Measurements from ENCODE around the gene TAX1BP1. TPM values are rescaled to one million over a fixed set of nuclear protein-coding genes. Genes with fewer than 3 reads are reported as not detected.
A peak's percentile ranks its signal among the peaks of the same experiment; 100 is the strongest.

Gene TAX1BP1
- total RNA-seq, 1 experiment from 2014 or later: 95.9 TPM

GRCh38 chr7:27799212-27799611 is 59.2 kb downstream of the TAX1BP1 start:
- H3K27me3 Mint-ChIP-seq (ENCODE audit: insufficient read depth, unreplicated experiment): no peaks in the 10 kb centered on the region
- no peak overlapping the region for H3K4me3 Mint-ChIP-seq (ENCODE audit: unreplicated experiment)
- H3K9me3 Mint-ChIP-seq (ENCODE audit: unreplicated experiment): no peaks in the 10 kb centered on the region
- no TSS peak for BruUV-seq (replicated peaks)
- peaks cover 53% of the 10 kb centered on the region for H3K36me3 Mint-ChIP-seq (ENCODE audit: insufficient read depth, unreplicated experiment)
- intact Hi-C loops (cut with micrococcal nuclease): no loop called here
- no peak for DNase-seq (ENCODE audit: unreplicated experiment)
- TF ChIP-seq CTCF (IDR thresholded peaks at IDR 0.05; ENCODE audit: unreplicated experiment): no peak
- H3K4me1 Mint-ChIP-seq (ENCODE audit: insufficient read depth, unreplicated experiment): peaks cover 6% of the 10 kb centered on the region
- POLR2A ChIA-PET: no interaction called here
- no peak overlapping the region for H3K27ac Mint-ChIP-seq (ENCODE audit: low read depth, unreplicated experiment)
- CTCF ChIA-PET: interaction anchor here (0.7 to 0.8 kb wide), 2 partner anchors 137 to 297 kb away, joined by 5 to 6 read pairs; no protein-coding TSS in a partner anchor

- Mint-ChIP-seq H3K4me1 (ENCODE audit: insufficient read depth, unreplicated experiment) (peaks cover 9% of the 10 kb centered on the region), H3K36me3 (ENCODE audit: insufficient read depth, unreplicated experiment) (peaks cover 31% of the 10 kb centered on the region), H3K4me3 (ENCODE audit: unreplicated experiment) (no peak overlapping the region), H3K9me3 (ENCODE audit: unreplicated experiment) (no peaks in the 10 kb centered on the region), H3K27me3 (ENCODE audit: insufficient read depth, unreplicated experiment) (no peaks in the 10 kb centered on the region), H3K27ac (ENCODE audit: low read depth, unreplicated experiment) (no peak overlapping the region)
- ChIA-PET CTCF (no interaction called here), POLR2A (interaction anchor here (0.7 to 1.3 kb wide), 2 partner anchors 12 to 217 kb away, joined by 3 read pairs; no protein-coding TSS in a partner anchor)
- no TSS peak for BruUV-seq (replicated peaks)
- DNase-seq (ENCODE audit: unreplicated experiment): peak; percentile 2
- intact Hi-C loops (cut with micrococcal nuclease): no loop called here
- no peak for TF ChIP-seq CTCF (IDR thresholded peaks at IDR 0.05; ENCODE audit: unreplicated experiment)
These were observed 63.0 kb downstream of the TAX1BP1 start for GRCh38 chr7:27802999-27803398.

GRCh38 chr7:27804139-27804538 is 64.2 kb downstream of the TAX1BP1 start:
- Mint-ChIP-seq H3K36me3 (ENCODE audit: insufficient read depth, unreplicated experiment) (peaks cover 21% of the 10 kb centered on the region), H3K9me3 (ENCODE audit: unreplicated experiment) (no peaks in the 10 kb centered on the region), H3K27ac (ENCODE audit: low read depth, unreplicated experiment) (no peak overlapping the region), H3K4me3 (ENCODE audit: unreplicated experiment) (no peak overlapping the region), H3K4me1 (ENCODE audit: insufficient read depth, unreplicated experiment) (peaks cover 10% of the 10 kb centered on the region), H3K27me3 (ENCODE audit: insufficient read depth, unreplicated experiment) (no peaks in the 10 kb centered on the region)
- intact Hi-C loops (cut with micrococcal nuclease): no loop called here
- no peak for TF ChIP-seq CTCF (IDR thresholded peaks at IDR 0.05; ENCODE audit: unreplicated experiment)
- BruUV-seq (replicated peaks): no TSS peak
- POLR2A ChIA-PET: no interaction called here
- CTCF ChIA-PET: no interaction called here
- no peak for DNase-seq (ENCODE audit: unreplicated experiment)

- ChIA-PET CTCF (interaction anchor here (1.0 kb wide), 1 partner anchor 286 kb away, joined by 4 read pairs; no protein-coding TSS in a partner anchor), POLR2A (interaction anchor here (0.8 to 1.7 kb wide), 4 partner anchors 15 to 636 kb away, joined by 3 to 4 read pairs (median 3); no protein-coding TSS in a partner anchor)
- no peak overlapping the region for H3K27ac Mint-ChIP-seq (ENCODE audit: low read depth, unreplicated experiment)
- peaks cover 15% of the 10 kb centered on the region for H3K36me3 Mint-ChIP-seq (ENCODE audit: insufficient read depth, unreplicated experiment)
- no peaks in the 10 kb centered on the region for H3K27me3 Mint-ChIP-seq (ENCODE audit: insufficient read depth, unreplicated experiment)
- H3K9me3 Mint-ChIP-seq (ENCODE audit: unreplicated experiment): no peaks in the 10 kb centered on the region
- H3K4me1 Mint-ChIP-seq (ENCODE audit: insufficient read depth, unreplicated experiment): peaks cover 10% of the 10 kb centered on the region
- TF ChIP-seq CTCF (IDR thresholded peaks at IDR 0.05; ENCODE audit: unreplicated experiment): no peak
- no peak overlapping the region for H3K4me3 Mint-ChIP-seq (ENCODE audit: unreplicated experiment)
- intact Hi-C loops (cut with micrococcal nuclease): no loop called here
- DNase-seq (ENCODE audit: unreplicated experiment): peak; percentile 20
- BruUV-seq (replicated peaks): no TSS peak
These were observed 68.7 kb downstream of the TAX1BP1 start for GRCh38 chr7:27808626-27809025.

Measured in MCF 10A (cell line).